Neural cell (in vitro differentiated cells): ENCODE results near the gene TMIGD1. TPM values are rescaled to one million over a fixed set of nuclear protein-coding genes. Genes with fewer than 3 reads are reported as not detected.

ENCODE experiments used
- H2AFZ ChIP-seq: fragments of 200-600, 300-800 bp; sonication (generic), shearing (Covaris generic); 2 replicates; pipeline ENCODE4 v1.6.0; 2014; ENCODE audit warnings: low read depth, mild to moderate bottlenecking, antibody characterized with exemption, low read length, moderate library complexity
- H3F3A ChIP-seq: fragments of 200-600 bp; shearing (Covaris generic); 2 replicates; pipeline ENCODE4 v1.6.1; 2016; ENCODE audit warnings: mild to moderate bottlenecking, moderate library complexity, mixed read lengths, antibody characterized with exemption, low read length; ENCODE audit not compliant: insufficient read depth, poor library complexity, severe bottlenecking
- H3K27ac ChIP-seq: fragments of 200-600, 300-800 bp; sonication (generic), shearing (Covaris generic); 2 replicates; pipeline ENCODE4 v1.5.1; 2014; ENCODE audit warnings: mild to moderate bottlenecking, low read length, moderate library complexity
- H3K27me3 ChIP-seq: fragments of 300-800, 200-600 bp; sonication (generic), shearing (Covaris generic); 2 replicates; pipeline ENCODE4 v1.6.0; 2014; ENCODE audit warnings: mild to moderate bottlenecking, low read depth, low read length, moderate library complexity; ENCODE audit not compliant: insufficient read depth
- H3K36me3 ChIP-seq: fragments of 300-800, 200-600 bp; sonication (generic), shearing (Covaris generic); 2 replicates; pipeline ENCODE4 v1.5.1; 2014; ENCODE audit warnings: mild to moderate bottlenecking, antibody characterized with exemption, low read length, moderate library complexity; ENCODE audit not compliant: insufficient read depth
- H3K4me2 ChIP-seq: fragments of 300-800, 200-600 bp; sonication (generic), shearing (Covaris generic); 2 replicates; pipeline ENCODE4 v1.6.0; 2014; ENCODE audit warnings: mild to moderate bottlenecking, low read length
- H3K4me3 ChIP-seq: fragments of 300-800, 200-600 bp; sonication (generic), shearing (Covaris generic); 2 replicates; pipeline ENCODE4 v1.5.1; 2014; ENCODE audit warnings: mild to moderate bottlenecking, low read length, moderate library complexity
- H3K79me2 ChIP-seq: fragments of 200-600 bp; shearing (Covaris generic); replicated peaks from 2 replicates; pipeline ENCODE4 v1.6.0; 2014; ENCODE audit warnings: mild to moderate bottlenecking, low read length, moderate library complexity; ENCODE audit not compliant: insufficient read depth
- H3K9ac ChIP-seq: fragments of 300-800, 200-600 bp; sonication (generic), shearing (Covaris generic); 2 replicates; pipeline ENCODE4 v1.6.1; 2016; ENCODE audit warnings: mild to moderate bottlenecking, low read length, mixed read lengths
- H3K9me2 ChIP-seq: fragments of 200-600 bp; shearing (Covaris generic); 2 replicates; pipeline ENCODE4 v1.6.1; 2016; ENCODE audit warnings: mild to moderate bottlenecking, low read length, mixed read lengths; ENCODE audit not compliant: insufficient read depth
- H3K9me3 ChIP-seq: fragments of 200-600, 300-800 bp; sonication (generic), shearing (Covaris generic); 2 replicates; pipeline ENCODE4 v1.6.1; 2016; ENCODE audit warnings: mild to moderate bottlenecking, mixed run types, low read length, moderate library complexity, mixed read lengths
- H4K20me1 ChIP-seq: fragments of 200-600 bp; shearing (Covaris generic); 2 replicates; pipeline ENCODE4 v1.6.1; 2016; ENCODE audit warnings: mild to moderate bottlenecking, mixed run types; ENCODE audit not compliant: insufficient read depth
- CTCF ChIP-seq: fragments of 450-650 bp; IDR thresholded peaks from 2 replicates; pipeline ENCODE4 v1.5.1; 2014; ENCODE audit warnings: antibody characterized with exemption, mild to moderate bottlenecking, moderate library complexity; ENCODE audit not compliant: poor library complexity, severe bottlenecking
- EP300 ChIP-seq: fragments of 450-650 bp; conservative IDR thresholded peaks from 2 replicates; pipeline ENCODE4 v1.6.1; 2014; ENCODE audit warnings: antibody characterized with exemption, mild to moderate bottlenecking, moderate library complexity; ENCODE audit not compliant: poor library complexity, severe bottlenecking
- EZH2 ChIP-seq: fragments of 200-600, 300-800 bp; shearing (Covaris generic), sonication (generic); IDR thresholded peaks from 2 replicates; pipeline ENCODE4 v1.6.1; 2014; ENCODE audit warnings: antibody characterized with exemption, low read length, borderline replicate concordance, mild to moderate bottlenecking; ENCODE audit not compliant: insufficient read depth, poor library complexity, severe bottlenecking
- MXI1 ChIP-seq: fragments of 450-650 bp; conservative IDR thresholded peaks from 2 replicates; pipeline ENCODE4 v1.6.1; 2014; ENCODE audit warnings: antibody characterized with exemption, mild to moderate bottlenecking; ENCODE audit not compliant: poor library complexity, severe bottlenecking
- POLR2AphosphoS5 ChIP-seq: IDR thresholded peaks from 2 replicates; pipeline ENCODE4 v1.6.1; 2012
- RAD21 ChIP-seq: fragments of 450-650 bp; conservative IDR thresholded peaks from 2 replicates; pipeline ENCODE4 v1.6.1; 2014; ENCODE audit warnings: antibody characterized with exemption, mild to moderate bottlenecking, moderate library complexity
- REST ChIP-seq: IDR thresholded peaks from 2 replicates; pipeline ENCODE4 v1.6.1; 2012; ENCODE audit warnings: borderline replicate concordance
- SMC3 ChIP-seq: fragments of 450-650 bp; conservative IDR thresholded peaks from 2 replicates; pipeline ENCODE4 v1.6.1; 2014; ENCODE audit warnings: antibody characterized with exemption, mild to moderate bottlenecking, moderate library complexity; ENCODE audit not compliant: poor library complexity
- TAF1 ChIP-seq: IDR thresholded peaks from 2 replicates; pipeline ENCODE4 v1.6.1; 2012; ENCODE audit warnings: low read depth
- polyA plus RNA-seq: library from polyadenylated mRNA; depleted of rRNA; stranded (reverse); fragments of >200 nt; gene quantifications from 2 replicates; pipeline ENCODE4 v1.2.3, GENCODE V29; 2014

The TMIGD1 gene
- polyA plus RNA-seq, 1 donor from 2014 or later: not detected

DNA sequence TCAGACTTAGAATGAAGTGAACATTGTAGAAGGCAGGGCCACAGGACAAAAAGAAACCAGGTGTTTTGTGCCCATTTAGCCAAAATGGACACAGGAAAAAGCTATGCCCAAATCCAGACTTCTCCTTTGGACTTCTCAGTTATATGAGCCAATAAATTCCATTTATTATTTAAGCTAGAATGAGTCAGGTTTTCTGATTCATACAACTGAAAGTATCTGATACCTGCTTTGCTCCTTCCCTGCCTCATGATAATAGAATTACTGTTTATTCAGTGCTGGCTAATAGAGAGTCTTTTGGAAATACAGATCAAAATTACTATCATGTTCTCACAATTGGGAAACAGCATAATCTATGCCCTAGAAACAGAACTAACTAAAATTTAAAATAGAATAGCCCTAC is 36.1 kb upstream of the TMIGD1 start:
- Histone ChIP-seq H3K36me3 (no peaks in the 10 kb centered on the region), H3F3A (no peaks in the 10 kb centered on the region), H2AFZ (no peak overlapping the region), H3K27ac (no peak overlapping the region), H3K9ac (no peak overlapping the region), H3K4me3 (no peak overlapping the region), H4K20me1 (no peaks in the 10 kb centered on the region), H3K27me3 (no peaks in the 10 kb centered on the region), H3K9me3 (no peaks in the 10 kb centered on the region), H3K9me2 (no peaks in the 10 kb centered on the region), H3K4me2 (no peak overlapping the region), H3K79me2 (no peaks in the 10 kb centered on the region)
- TF ChIP-seq SMC3 (no peak), REST (no peak), EZH2 (no peak), EP300 (no peak), POLR2AphosphoS5 (no peak), CTCF (no peak), TAF1 (no peak), RAD21 (no peak), MXI1 (no peak)

DNA sequence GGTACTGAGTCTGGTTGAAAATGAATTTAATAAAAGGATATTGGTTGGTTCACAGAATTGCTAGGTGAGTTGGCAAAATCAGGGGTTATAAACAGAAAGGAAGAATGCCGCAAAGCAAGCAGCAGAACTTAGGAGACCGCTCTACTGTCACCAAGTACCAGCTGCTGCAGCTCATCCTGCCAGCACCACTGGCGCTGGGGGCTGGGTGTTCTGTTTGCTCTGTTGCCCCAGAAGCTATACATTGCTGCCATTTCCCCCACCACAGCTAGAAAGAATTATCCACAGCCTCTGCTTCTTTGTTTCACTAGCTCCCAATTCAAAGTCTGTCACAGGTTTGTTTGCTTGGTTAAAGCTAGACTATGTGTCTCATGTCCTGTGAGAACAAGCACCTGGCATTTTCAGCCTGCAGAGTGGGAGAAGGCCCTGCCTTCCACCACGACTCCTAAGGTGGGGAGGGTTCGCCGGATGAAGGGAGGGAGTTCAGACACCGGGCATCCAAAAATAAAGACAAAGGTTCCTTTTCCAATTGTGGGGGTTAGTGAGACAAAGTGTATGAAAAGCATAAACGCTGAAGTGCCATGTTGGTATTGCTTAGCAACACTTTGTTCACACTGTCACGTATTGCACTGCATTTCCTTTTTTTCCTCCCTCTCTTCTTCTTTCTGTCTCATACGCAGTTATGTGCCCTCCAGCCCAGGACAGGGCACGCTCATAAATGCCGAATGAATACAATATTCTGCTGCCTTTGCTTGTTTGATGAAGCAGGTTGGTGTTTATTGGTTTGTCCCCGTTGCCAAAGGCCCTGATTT is 35.3 kb upstream of the TMIGD1 start:
- Histone ChIP-seq H3K9me3 (no peaks in the 10 kb centered on the region), H3K4me2 (no peak overlapping the region), H3K4me3 (no peak overlapping the region), H2AFZ (no peak overlapping the region), H4K20me1 (no peaks in the 10 kb centered on the region), H3F3A (no peaks in the 10 kb centered on the region), H3K9me2 (no peaks in the 10 kb centered on the region), H3K36me3 (no peaks in the 10 kb centered on the region), H3K79me2 (no peaks in the 10 kb centered on the region), H3K27ac (no peak overlapping the region), H3K9ac (no peak overlapping the region), H3K27me3 (no peaks in the 10 kb centered on the region)
- TF ChIP-seq TAF1 (no peak), CTCF (no peak), POLR2AphosphoS5 (no peak), EP300 (no peak), SMC3 (no peak), RAD21 (no peak), MXI1 (no peak), EZH2 (no peak), REST (no peak)
